H9 (cell line): ENCODE measurements around the gene HPCAL1. TPM values are rescaled to one million over a fixed set of nuclear protein-coding genes. Genes with fewer than 3 reads are reported as not detected.

Experiments used
- DNase-seq: peaks from one replicate; pipeline ENCODE4 v3.0.0-alpha.2; 2017
- H2AFZ ChIP-seq: one replicate; pipeline ENCODE4 v1.6.1; 2013; ENCODE audit warnings: mild to moderate bottlenecking, low read length, control low read depth, moderate library complexity
- H2AK5ac ChIP-seq: 2 replicates; pipeline ENCODE4 v1.6.1; 2013; ENCODE audit warnings: low read length, control low read depth, mixed read lengths; ENCODE audit not compliant: insufficient read length
- H2BK120ac ChIP-seq: one replicate; pipeline ENCODE4 v1.6.1; 2013; ENCODE audit warnings: low read depth, mild to moderate bottlenecking, low read length, control low read depth, inconsistent platforms; ENCODE audit not compliant: poor library complexity, severe bottlenecking
- H2BK12ac ChIP-seq: 2 replicates; pipeline ENCODE4 v1.6.1; 2013; ENCODE audit warnings: low read length, control low read depth, mixed read lengths, low read depth; ENCODE audit not compliant: insufficient read length
- H2BK15ac ChIP-seq: 2 replicates; pipeline ENCODE4 v1.6.1; 2013; ENCODE audit warnings: low read depth, low read length, control low read depth
- H2BK20ac ChIP-seq: one replicate; pipeline ENCODE4 v1.6.1; 2013; ENCODE audit warnings: low read depth, mild to moderate bottlenecking, low read length, control low read depth, inconsistent platforms; ENCODE audit not compliant: poor library complexity, severe bottlenecking
- H2BK5ac ChIP-seq: 2 replicates; pipeline ENCODE4 v1.6.1; 2013; ENCODE audit warnings: low read length, control low read depth, mixed read lengths; ENCODE audit not compliant: insufficient read length
- H3K14ac ChIP-seq: 2 replicates; pipeline ENCODE4 v1.6.1; 2013; ENCODE audit warnings: low read length, control low read depth; ENCODE audit not compliant: insufficient read depth
- H3K18ac ChIP-seq: 2 replicates; pipeline ENCODE4 v1.6.1; 2013; ENCODE audit warnings: low read depth, mild to moderate bottlenecking, mixed read lengths, low read length, control low read depth; ENCODE audit not compliant: insufficient read length
- H3K23ac ChIP-seq: 2 replicates; pipeline ENCODE4 v1.6.1; 2013; ENCODE audit warnings: low read length, control low read depth, mixed read lengths, low read depth; ENCODE audit not compliant: insufficient read length
- H3K23me2 ChIP-seq: 2 replicates; pipeline ENCODE4 v1.6.1; 2013; ENCODE audit warnings: low read depth, mild to moderate bottlenecking, mixed read lengths, low read length, control low read depth; ENCODE audit not compliant: insufficient read length, poor library complexity, severe bottlenecking
- H3K27ac ChIP-seq: 2 replicates; pipeline ENCODE4 v1.5.1; 2013; ENCODE audit warnings: low read length, control low read depth, mixed read lengths, low read depth; ENCODE audit not compliant: insufficient read length
- H3K27me3 ChIP-seq: 2 replicates; pipeline ENCODE4 v1.6.1; 2013; ENCODE audit warnings: low read length, control low read depth, inconsistent platforms; ENCODE audit not compliant: insufficient read depth
- H3K4ac ChIP-seq: 2 replicates; pipeline ENCODE4 v1.6.1; 2013; ENCODE audit warnings: low read depth, mild to moderate bottlenecking, control low read depth, inconsistent platforms, low read length, moderate library complexity
- H3K4me1 ChIP-seq: 2 replicates; pipeline ENCODE4 v1.6.1; 2013; ENCODE audit warnings: low read length, control low read depth, inconsistent platforms; ENCODE audit not compliant: insufficient read depth
- H3K4me2 ChIP-seq: 2 replicates; pipeline ENCODE4 v1.6.1; 2013; ENCODE audit warnings: low read length, control low read depth, mixed read lengths; ENCODE audit not compliant: insufficient read length, insufficient read depth
- H3K56ac ChIP-seq: 2 replicates; pipeline ENCODE4 v1.6.1; 2013; ENCODE audit warnings: low read depth, mild to moderate bottlenecking, mixed read lengths, low read length, control low read depth; ENCODE audit not compliant: insufficient read length
- H3K79me1 ChIP-seq: 2 replicates; pipeline ENCODE4 v1.6.1; 2013; ENCODE audit warnings: low read depth, mild to moderate bottlenecking, moderate library complexity, low read length, control low read depth, inconsistent platforms; ENCODE audit not compliant: insufficient read depth, poor library complexity, severe bottlenecking
- H3K79me2 ChIP-seq: 2 replicates; pipeline ENCODE4 v1.6.1; 2013; ENCODE audit warnings: low read length, control low read depth, inconsistent platforms; ENCODE audit not compliant: insufficient read depth
- H3K9ac ChIP-seq: 2 replicates; pipeline ENCODE4 v1.6.1; 2013; ENCODE audit warnings: low read length, control low read depth, mixed read lengths; ENCODE audit not compliant: insufficient read length; ENCODE audit errors: extremely low read depth
- H3K9me3 ChIP-seq: one replicate; pipeline ENCODE4 v1.6.1; 2013; ENCODE audit warnings: low read depth, low read length, inconsistent platforms; ENCODE audit not compliant: control insufficient read depth
- H3T11ph ChIP-seq: one replicate; pipeline ENCODE4 v1.6.1; 2013; ENCODE audit warnings: mild to moderate bottlenecking, low read length, control low read depth, inconsistent platforms
- H4K20me1 ChIP-seq: one replicate; pipeline ENCODE4 v1.6.1; 2013; ENCODE audit not compliant: control insufficient read depth, insufficient read length, insufficient read depth
- H4K5ac ChIP-seq: 2 replicates; pipeline ENCODE4 v1.6.1; 2013; ENCODE audit warnings: low read depth, mild to moderate bottlenecking, mixed read lengths, low read length, control low read depth; ENCODE audit not compliant: insufficient read length
- H4K8ac ChIP-seq: replicated peaks from 2 replicates; pipeline ENCODE4 v1.6.1; 2013; ENCODE audit warnings: low read length, control low read depth, mixed read lengths, low read depth; ENCODE audit not compliant: insufficient read length
- H4K91ac ChIP-seq: 2 replicates; pipeline ENCODE4 v1.6.1; 2013; ENCODE audit warnings: low read depth, mild to moderate bottlenecking, moderate library complexity, mixed read lengths, low read length, control low read depth; ENCODE audit not compliant: insufficient read length
- H3K27ac Mint-ChIP-seq, 3 experiments: 2 replicates in 2 of 3; 3 replicates in 1 of 3; pipeline ENCODE4 v1.8.0; 2020 to 2021; ENCODE audit warnings: mixed read lengths in 3 of 3, mild to moderate bottlenecking in 1 of 3, moderate library complexity in 1 of 3
- H3K27me3 Mint-ChIP-seq: 2 replicates; pipeline ENCODE4 v1.8.0; 2021; ENCODE audit warnings: low read depth, mild to moderate bottlenecking, moderate library complexity, mixed read lengths
- H3K36me3 Mint-ChIP-seq, 3 experiments: 2 replicates in 2 of 3; 3 replicates in 1 of 3; pipeline ENCODE4 v1.8.0; 2020 to 2021; ENCODE audit warnings: low read depth in 3 of 3, mixed read lengths in 3 of 3; ENCODE audit not compliant: insufficient read depth in 1 of 3
- H3K4me1 Mint-ChIP-seq, 2 experiments: 2 replicates each; pipeline ENCODE4 v1.8.0; 2020; ENCODE audit warnings: mixed read lengths in 2 of 2
- H3K4me3 Mint-ChIP-seq, 2 experiments: 2 replicates in 1 of 2; 3 replicates in 1 of 2; pipeline ENCODE4 v1.8.0; 2020 to 2021; ENCODE audit warnings: mild to moderate bottlenecking in 2 of 2, mixed read lengths in 2 of 2, moderate library complexity in 1 of 2
- H3K9me3 Mint-ChIP-seq, 2 experiments: 2 replicates in 1 of 2; 3 replicates in 1 of 2; pipeline ENCODE4 v1.8.0; 2020; ENCODE audit warnings: mild to moderate bottlenecking in 2 of 2, mixed read lengths in 2 of 2, moderate library complexity in 1 of 2
- WGBS: extraction: QIAGEN DNeasy Blood & Tissue Kit; methylation state at CpG from one replicate; pipeline ENCODE4 v1.1.7; 2013; ENCODE audit warnings: missing lambda C conversion rate, low lambda C conversion rate, mixed read lengths; ENCODE audit not compliant: insufficient read length; ENCODE audit errors: extremely low coverage; 5-methylcytosine and 5-hydroxymethylcytosine counted together
- total RNA-seq: library from RNA; stranded (reverse); gene quantifications from 2 replicates; pipeline ENCODE4 v1.2.1, GENCODE V29; 2021
- TF ChIP-seq, protein P1 (sequence below): fragments of 200-600 bp; sonication (generic); conservative IDR thresholded peaks from 3 replicates; pipeline ENCODE4 v1.8.0; 2021; ENCODE audit warnings: antibody characterized with exemption, mild to moderate bottlenecking

The HPCAL1 gene
- total RNA-seq, 1 experiment from 2014 or later: 4.7 TPM

DNA sequence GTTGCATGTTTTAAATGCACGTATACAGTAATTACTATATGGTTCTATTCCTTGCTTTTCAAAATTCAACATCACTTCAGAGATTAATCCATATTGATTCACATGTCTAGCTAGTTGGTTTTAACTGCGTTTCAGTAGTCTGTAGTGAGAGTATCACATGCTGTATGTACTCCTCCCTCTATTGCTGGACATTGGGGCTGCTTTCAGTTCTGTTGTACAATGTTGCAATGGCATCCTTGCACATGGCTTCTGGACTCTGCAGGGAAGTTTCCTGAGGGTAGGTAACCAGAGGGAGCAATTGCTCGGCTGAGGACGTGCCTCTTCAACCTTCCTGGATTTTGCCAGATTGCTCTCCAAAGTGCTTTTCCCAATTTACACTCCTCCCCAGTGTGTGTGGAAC is 10.7 kb upstream of the HPCAL1 start:
- Mint-ChIP-seq H3K36me3 (peaks cover 3 to 11% (median 4%) of the 10 kb centered on the region in 3 experiments; a peak in 4 of 7 replicates), H3K4me1 (peaks cover 8% of the 10 kb centered on the region in 2 experiments), H3K27ac (no peak overlapping the region), H3K4me3 (no peak overlapping the region), H3K27me3 (peaks cover 9% of the 10 kb centered on the region), H3K9me3 (peaks cover 10 to 11% of the 10 kb centered on the region in 2 experiments)
- Histone ChIP-seq H4K8ac (no peak overlapping the region), H3K4ac (no peak overlapping the region), H4K91ac (no peak overlapping the region), H3T11ph (no peak overlapping the region), H4K5ac (no peak overlapping the region), H4K20me1 (no peaks in the 10 kb centered on the region), H3K23ac (no peak overlapping the region), H2BK5ac (no peak overlapping the region), H2BK12ac (no peak overlapping the region), H2AK5ac (no peak overlapping the region), H3K4me1 (no peaks in the 10 kb centered on the region; the same call in 1 of the 2 replicates), H3K14ac (no peak overlapping the region), H3K18ac (no peak overlapping the region), H2BK15ac (no peak overlapping the region), H3K79me1 (no peaks in the 10 kb centered on the region), H3K27me3 (no peaks in the 10 kb centered on the region), H3K79me2 (no peaks in the 10 kb centered on the region), H2BK20ac (no peak overlapping the region), H3K4me2 (no peak overlapping the region), H3K56ac (no peak overlapping the region), H3K9me3 (no peaks in the 10 kb centered on the region), H2BK120ac (no peak overlapping the region), H3K27ac (no peak overlapping the region), H3K23me2 (no peaks in the 10 kb centered on the region), H3K9ac (no peak overlapping the region), H2AFZ (no peak overlapping the region)
- no peak for DNase-seq
- TF ChIP-seq, protein P1, sequence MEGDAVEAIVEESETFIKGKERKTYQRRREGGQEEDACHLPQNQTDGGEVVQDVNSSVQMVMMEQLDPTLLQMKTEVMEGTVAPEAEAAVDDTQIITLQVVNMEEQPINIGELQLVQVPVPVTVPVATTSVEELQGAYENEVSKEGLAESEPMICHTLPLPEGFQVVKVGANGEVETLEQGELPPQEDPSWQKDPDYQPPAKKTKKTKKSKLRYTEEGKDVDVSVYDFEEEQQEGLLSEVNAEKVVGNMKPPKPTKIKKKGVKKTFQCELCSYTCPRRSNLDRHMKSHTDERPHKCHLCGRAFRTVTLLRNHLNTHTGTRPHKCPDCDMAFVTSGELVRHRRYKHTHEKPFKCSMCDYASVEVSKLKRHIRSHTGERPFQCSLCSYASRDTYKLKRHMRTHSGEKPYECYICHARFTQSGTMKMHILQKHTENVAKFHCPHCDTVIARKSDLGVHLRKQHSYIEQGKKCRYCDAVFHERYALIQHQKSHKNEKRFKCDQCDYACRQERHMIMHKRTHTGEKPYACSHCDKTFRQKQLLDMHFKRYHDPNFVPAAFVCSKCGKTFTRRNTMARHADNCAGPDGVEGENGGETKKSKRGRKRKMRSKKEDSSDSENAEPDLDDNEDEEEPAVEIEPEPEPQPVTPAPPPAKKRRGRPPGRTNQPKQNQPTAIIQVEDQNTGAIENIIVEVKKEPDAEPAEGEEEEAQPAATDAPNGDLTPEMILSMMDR: no peak
- WGBS: no CpG with 5 or more reads among the region's 4 CpGs
